HEK293T (cell line): ENCODE data around the gene TNIP1.

Experiments
- ARNT ChIP-seq: fragments of 450-650 bp; IDR thresholded peaks from 2 replicates; pipeline ENCODE4 v1.6.1; 2017; ENCODE audit warnings: mild to moderate bottlenecking
- BHLHE40 ChIP-seq: fragments of 450-650 bp; IDR thresholded peaks from 2 replicates; pipeline ENCODE4 v1.6.1; 2016; ENCODE audit warnings: mild to moderate bottlenecking, moderate library complexity, borderline replicate concordance
- FOXA1 ChIP-seq: fragments of 450-650 bp; IDR thresholded peaks from 2 replicates; pipeline ENCODE4 v1.6.1; 2016; ENCODE audit warnings: mild to moderate bottlenecking
- FOXK2 ChIP-seq: fragments of 450-650 bp; IDR thresholded peaks from 2 replicates; pipeline ENCODE4 v1.6.1; 2016; ENCODE audit warnings: mild to moderate bottlenecking
- L3MBTL2 ChIP-seq: fragments of 450-650 bp; conservative IDR thresholded peaks from 2 replicates; pipeline ENCODE4 v1.6.1; 2016; ENCODE audit warnings: mild to moderate bottlenecking
- TARDBP ChIP-seq: fragments of 450-650 bp; IDR thresholded peaks from 2 replicates; pipeline ENCODE4 v1.6.1; 2016
- ZNF384 ChIP-seq: fragments of 450-650 bp; IDR thresholded peaks from 2 replicates; pipeline ENCODE4 v1.6.1; 2016

GRCh38 chr5:151088986-151089385, 8.2 kb upstream of the TNIP1 start:
- TF ChIP-seq L3MBTL2 (no peak), ARNT (no peak), BHLHE40 (no peak), ZNF384 (no peak), FOXA1 (no peak), TARDBP (no peak), FOXK2 (no peak)
